GM21515 (cell line): ENCODE results near the gene NHLH1.

ENCODE experiments used
- ATAC-seq: cut with Tn5 transposase; IDR thresholded peaks from one replicate; pipeline ENCODE4 v1.9.1; 2021; ENCODE audit not compliant: unreplicated experiment

Gene NHLH1

DNA sequence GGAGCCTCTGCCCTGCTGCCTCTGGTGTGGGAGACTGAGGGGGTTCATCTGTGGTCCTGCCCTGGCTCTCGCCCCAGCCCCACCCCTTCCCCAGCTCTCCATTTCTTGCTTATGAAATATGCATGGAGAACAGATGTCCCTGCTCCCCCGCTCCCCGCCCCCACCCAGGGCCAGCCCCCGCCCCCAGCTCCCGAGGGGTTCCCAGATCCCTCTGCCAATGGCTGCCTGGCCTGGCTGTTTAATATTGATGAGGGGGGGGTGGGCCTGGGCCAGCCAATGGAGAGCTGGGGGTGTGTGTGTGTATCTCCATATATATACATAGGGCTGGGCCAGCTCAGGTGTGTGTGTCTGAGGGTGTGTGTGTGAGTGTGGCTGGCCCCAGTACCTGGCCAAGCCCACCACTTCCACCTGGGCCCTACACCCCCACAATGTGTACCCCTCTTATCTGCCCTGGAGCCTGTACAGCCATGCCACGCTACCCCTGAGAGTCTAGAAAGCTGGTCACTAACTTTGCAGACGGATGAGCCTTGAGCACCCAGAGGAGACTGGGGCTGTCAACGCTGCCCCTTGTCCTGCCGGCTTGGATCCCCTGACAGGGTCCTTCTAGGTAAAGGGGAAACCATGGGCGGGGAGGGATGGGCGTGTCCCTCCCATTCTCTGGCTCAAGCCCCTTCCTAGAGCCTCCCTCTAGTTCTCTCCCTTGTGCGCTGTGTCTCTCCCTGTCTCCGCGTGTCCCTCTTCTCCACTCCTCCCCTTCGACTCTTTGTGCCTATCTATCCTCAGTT lies at the start of gene NHLH1:
NHLH1 (plus strand) TSS at position 341 of the 785 bp plus-strand sequence. CDS start 3,661 bp downstream, outside the sequence.
- no peak for ATAC-seq

DNA sequence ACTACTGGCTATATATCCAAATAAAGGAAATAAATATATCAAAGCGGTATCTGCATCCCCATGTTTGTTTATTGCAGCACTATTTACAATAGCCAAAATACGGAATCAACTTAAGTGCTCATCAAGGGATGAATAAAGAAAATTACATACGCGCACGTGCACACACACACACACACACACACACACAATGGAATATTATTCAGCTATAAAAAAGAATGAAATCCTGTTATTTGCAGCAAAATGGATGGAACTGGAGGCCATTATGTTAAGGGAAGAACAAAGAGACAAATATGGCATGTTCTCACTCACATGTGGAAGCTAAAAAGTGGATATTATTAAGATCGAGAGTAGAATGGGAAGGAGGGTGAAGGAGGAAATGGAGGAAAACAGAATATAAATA lies 44.0 kb upstream of the NHLH1 start:
- no peak for ATAC-seq

DNA sequence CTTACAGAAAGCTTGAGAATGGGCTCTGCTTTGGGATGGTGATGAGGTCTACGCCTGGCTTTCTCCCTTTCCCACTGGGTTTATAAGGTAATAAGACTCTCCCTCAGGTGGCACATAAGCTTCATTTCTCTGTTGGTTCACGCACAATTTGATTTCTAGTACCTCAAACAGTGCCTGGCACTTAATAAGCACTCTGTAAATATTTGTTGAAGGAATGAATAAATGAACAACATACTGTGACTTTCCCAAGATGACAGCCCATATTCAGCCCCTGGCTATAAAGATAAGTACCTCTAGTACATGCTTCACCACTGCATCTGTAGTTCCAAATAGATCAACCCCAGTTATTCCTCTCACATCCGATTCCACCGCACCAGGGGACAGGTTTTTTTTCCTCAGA lies 41.6 kb upstream of the NHLH1 start:
- ATAC-seq: no peak

DNA sequence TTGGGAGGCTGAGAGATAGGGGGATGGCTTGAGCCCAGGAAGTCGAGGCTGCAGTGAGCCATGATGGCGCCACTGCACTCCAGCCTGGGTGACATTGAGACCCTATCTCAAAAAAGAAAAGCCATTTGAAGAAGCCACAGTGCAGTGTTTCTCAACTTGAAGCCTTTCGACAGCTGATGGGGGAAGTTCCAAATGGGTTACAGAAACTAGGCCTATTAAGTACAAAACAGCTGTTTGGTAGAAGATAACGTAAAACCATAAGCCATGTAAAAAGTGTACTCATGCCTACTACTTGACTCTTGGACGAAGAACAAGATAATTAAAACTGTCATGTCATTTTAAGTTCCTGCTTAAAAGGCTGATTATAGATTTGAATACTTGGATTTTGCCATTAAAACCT lies 40.5 kb upstream of the NHLH1 start:
- ATAC-seq: no peak

DNA sequence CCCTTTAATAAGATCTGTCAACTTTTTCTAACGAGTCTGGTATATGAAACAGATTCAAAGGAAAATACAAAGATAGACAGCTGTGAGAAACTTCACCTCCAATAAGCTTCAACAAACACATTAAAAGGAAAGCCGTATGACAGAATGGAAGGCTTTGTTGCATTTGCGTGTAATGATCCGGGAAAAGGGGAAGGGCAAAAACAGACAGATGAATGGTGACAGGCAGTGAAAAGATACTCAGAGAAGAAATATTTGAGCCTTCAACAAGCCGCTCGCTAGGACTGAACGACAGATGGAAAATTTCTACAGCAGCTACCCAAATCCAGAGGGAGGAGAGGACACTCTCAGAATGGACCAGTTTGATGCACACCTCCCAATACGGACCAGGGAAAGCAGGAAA lies 38.7 kb upstream of the NHLH1 start:
- ATAC-seq: no peak

DNA sequence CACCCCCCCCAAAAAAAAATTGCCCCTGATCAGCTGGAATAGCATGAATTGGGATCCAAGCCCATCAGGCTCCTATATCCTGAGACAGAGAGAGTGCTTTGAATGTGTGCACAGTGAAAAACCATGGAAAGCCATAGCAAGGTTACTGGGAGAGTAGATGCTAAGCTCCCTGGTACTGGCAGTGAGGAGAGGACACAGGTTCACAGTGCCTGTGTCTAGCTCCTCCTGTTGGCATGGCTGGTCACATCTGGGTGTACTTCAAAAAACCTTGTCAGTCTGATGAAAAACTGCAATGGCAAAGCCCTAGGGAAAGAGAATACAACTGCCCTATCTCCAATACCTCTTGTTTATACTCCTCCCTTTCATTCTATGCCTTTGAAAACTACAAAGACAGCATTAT lies 36.8 kb upstream of the NHLH1 start:
- no peak for ATAC-seq

DNA sequence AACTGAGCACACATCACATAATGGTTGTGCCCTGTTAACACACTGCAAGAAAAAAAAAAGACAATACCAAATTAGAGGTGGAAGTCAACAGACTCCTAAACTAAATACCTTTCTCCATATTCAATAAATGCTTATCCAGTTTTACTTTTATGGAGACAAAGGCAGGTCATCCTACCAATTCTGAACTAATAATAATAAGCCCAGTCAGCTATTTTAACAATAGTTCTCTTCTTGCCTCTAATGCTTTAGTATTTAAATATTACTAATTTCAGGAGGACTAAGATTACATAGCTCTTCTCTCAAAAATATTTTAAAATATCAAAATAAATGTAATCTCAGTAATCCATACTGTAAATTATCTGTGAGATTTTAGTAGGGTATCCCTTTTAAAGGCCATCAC lies 34.4 kb upstream of the NHLH1 start:
- ATAC-seq: no peak

DNA sequence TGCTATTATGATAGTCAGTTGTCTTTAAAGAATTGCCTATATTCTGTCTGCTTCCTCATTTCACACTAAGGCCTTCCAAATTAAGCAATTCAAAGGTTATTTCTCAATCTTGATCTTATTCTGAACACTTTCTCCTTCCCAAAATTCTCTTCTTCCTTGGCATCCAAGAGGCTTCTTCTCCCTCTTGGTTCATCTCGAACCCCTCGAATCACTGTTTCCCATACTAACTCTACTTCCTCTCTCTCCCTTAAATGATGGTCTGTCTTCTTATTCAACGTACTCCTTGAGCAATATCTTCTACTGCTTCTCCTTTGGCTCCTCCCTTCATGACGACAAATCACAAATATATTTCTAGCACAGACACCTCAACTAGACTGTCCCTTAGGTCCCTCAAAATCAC lies 28.3 kb upstream of the NHLH1 start:
- no peak for ATAC-seq

DNA sequence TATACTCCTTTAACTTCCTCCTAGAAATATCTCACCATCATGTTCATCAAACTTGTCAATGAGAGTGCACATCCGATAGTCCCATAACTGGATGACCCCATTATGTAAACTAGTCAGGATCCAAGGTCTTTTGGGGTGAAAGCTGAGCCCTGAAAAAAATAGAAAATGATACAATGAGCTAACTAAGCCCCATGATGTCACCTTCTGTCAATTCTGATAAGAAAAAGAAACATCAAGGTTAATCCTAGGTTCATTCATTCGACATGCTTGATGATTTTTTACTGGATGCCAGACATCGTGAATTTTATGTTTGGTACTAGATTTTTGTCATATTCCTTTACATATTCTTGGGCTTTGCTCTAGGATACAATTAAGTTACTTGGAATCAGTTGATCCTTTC lies 26.7 kb upstream of the NHLH1 start:
- no peak for ATAC-seq

DNA sequence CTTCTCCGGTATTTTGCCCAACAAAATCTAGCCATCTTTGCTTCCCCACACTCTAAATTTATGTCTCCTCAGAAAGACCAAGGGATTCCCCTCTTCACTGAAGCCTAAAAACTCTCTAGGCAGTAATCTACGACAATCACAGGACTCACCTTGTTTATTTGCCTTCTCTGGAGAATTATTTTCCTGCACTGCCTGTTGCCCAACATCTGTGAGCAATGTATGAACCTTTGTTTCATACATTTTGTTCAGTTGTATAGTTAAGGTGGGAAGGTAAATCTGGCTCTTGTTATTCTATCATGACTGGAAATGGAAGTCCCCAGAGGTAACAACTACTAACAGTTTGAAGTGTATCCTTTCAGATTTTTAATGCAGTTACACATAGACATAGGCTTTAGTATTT lies 26.0 kb upstream of the NHLH1 start:
- no peak for ATAC-seq

DNA sequence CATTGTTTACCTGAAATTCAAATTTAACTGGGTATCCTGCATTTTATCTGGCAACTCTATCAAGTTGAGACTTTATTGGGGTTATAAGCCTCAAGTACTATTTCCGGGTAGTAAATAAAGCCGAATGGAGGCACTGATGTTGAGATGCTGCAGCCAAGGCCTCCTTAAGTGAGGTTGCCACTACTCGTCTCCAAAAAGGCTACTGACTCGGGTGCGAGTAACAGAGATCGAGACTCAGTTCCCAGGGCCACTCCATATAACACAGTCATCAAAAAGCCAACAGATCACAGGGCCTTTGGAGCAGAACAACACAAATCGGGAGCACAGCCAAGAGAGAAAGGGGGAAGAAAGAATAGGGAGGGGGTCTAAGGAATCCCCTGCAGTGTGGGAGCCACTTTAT lies 24.3 kb upstream of the NHLH1 start:
- ATAC-seq: no peak

DNA sequence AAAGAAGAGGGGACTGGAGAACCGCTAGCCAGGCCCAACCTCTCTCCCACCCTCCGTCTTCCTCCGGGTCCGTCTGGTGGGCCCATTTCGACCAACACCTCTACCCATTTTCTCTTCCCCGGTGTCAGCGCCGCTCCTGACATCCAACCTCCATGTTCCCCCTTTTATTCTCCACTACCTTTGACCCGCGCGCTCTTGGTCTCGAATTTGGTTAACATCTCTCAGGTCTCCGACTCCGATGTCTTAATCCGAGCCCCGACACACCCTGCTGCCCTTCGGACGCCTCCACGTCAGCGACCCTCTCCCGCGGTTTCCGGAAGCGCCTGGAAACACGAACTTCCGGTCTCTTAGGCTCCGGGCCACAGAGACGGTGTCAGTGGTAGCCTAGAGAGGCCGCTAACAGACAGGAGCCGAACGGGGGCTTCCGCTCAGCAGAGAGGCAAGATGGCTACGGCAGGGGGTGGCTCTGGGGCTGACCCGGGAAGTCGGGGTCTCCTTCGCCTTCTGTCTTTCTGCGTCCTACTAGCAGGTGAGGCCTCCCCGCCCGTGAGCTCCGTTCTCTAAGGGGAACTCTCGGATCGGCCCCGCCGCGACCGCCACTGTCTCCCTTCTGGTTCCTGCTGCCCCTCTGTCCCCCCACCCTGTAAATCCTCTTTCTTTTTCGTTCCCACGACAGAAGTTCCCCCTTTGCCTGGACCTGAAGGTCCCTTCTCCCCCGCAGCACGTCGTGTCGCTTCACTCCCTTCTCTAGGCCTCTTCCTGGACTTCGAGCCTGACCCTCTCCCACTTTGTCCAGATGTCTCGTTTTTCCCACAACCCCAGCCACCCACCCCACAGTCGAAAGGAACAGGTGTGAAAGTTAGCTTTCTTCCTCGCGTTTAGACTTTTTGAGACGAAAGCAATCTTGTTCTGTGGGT lies 23.7 kb upstream of the NHLH1 start, which contains the start of the genes COPA and NCSTN:
COPA (minus strand) TSS at position 298 of the 917 bp plus-strand sequence; CDS start at position 218, 80 bp downstream.
NCSTN (plus strand) TSS at position 431 of the 917 bp plus-strand sequence; CDS start at position 445, 14 bp downstream.
- peak; percentile 91 for ATAC-seq

DNA sequence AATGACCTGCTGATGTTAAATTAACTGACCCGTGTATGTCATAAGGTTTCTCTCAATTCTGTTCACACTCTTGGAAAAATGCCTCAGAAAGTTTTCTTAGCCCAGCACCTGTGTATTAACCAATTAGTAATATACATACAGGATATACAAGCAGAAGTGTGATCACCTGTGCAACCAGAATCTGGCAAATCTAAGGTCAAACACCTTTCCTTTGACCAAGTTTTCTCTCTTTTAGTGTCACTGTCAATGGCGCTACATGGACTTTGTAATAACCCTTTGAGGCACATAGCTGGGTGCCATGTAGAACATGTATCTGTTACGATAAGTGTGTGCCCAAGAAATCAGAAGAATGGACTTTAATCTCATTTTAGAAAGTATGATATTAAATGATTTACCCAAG lies 22.6 kb upstream of the NHLH1 start:
- ATAC-seq: no peak

DNA sequence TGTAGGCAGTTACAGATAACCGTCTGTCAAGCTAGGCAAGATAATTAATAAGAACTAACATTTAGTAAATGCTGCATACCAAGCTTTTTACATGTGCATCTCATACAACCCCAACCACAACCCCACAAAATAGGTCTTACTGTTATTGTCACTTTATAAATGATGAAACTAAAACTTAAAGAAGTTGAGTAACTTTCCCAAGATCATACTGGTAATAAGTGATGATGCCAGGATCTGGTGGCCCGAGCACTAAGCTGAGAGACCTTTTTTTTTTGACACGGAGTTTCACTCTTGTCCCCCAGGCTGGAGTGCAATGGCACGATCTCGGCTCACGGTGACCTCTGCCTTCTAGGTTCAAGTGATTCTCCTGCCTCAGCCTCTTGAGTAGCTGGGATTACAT lies 21.9 kb upstream of the NHLH1 start:
- no peak for ATAC-seq

DNA sequence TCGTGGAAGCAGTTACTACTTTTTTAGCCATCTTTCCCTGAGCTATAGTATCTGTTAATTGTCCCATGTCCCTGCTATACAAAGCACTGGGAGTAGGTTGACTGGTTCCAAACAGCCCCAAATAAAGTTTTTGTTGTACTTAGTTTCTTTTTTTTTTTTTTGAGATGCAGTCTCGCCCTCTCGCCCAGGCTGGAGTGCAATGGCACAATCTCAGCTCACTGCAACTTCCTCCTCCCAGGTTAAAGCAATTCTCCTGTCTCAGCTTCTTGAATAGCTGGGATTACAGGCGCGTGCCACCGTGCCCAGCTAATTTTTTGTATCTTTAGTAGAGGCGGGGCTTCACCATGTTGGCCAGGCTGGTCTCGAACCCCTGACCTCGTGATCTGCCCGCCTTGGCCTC lies 20.4 kb upstream of the NHLH1 start:
- ATAC-seq: no peak

DNA sequence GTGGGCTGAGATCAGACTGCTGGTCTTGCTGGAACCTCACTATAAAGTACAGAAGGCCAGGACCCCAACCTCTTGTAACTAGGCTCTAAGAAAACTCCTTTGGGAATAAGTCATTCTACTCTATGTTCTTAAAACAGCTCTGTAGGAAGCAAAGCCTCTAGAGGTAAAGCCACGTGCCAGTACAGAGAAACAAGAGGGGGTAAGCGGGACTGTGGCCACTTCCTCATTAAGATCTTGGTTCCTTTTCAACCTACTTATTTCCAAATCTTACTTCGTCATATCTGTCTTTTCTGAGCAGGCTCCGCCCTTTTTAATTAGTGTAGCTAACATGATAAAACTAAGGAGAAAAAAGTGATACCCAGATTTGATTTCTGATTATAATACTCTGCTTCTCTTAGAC lies 19.9 kb upstream of the NHLH1 start:
- no peak for ATAC-seq

DNA sequence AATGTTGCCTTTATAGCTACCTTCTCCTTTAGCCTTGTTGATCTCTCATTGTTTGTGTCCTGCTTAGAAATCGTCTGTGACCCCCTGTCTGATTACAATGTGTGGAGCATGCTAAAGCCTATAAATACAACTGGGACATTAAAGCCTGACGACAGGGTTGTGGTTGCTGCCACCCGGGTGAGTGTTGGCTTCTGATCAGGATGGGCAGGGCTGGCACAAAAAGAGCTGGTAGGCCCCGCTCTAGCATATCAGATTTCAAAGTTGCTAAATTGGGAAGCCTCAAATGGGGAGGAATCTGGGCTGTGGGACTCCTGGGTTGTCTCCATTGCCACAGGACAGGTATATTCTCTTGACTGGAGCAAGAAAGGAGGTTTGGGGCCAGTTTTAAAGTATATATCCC lies 15.2 kb upstream of the NHLH1 start:
- no peak for ATAC-seq

DNA sequence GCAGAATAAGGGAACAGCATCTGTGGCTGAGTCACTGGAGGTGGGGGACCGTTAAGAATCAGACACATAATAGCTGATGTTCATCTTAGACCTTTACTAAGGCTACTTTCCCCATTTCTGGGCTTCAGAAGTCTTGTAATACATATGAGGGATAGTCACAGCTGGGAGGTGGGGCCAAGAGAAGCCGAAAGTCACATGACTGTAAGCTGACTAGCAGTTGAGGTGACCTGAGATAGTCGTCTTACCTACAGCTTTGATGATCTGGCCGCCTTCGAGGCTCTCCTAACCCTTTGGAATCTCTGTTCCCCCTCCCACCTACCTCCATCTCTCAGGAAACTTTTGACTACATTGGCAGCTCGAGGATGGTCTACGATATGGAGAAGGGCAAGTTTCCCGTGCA lies 14.3 kb upstream of the NHLH1 start:
- ATAC-seq: no peak

DNA sequence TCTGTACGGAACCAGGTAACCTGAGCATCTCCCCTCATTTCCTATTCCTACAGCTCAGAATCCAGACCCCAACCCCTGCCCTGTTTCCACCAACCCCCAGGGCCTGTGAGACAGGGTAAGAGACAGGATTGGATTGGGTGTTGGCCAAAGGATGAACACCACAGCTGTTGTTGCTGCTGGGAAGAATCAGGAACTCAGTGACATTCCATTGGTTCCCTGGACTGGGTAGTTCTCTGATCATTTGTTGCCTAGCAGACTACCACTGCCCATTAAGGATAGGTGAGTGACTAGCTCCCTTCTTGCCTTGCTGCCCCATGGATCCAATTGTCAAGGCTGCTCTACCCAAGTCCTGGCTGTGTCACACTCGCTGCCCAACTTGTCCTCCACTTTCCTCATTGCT lies 13.6 kb upstream of the NHLH1 start:
- ATAC-seq: no peak

DNA sequence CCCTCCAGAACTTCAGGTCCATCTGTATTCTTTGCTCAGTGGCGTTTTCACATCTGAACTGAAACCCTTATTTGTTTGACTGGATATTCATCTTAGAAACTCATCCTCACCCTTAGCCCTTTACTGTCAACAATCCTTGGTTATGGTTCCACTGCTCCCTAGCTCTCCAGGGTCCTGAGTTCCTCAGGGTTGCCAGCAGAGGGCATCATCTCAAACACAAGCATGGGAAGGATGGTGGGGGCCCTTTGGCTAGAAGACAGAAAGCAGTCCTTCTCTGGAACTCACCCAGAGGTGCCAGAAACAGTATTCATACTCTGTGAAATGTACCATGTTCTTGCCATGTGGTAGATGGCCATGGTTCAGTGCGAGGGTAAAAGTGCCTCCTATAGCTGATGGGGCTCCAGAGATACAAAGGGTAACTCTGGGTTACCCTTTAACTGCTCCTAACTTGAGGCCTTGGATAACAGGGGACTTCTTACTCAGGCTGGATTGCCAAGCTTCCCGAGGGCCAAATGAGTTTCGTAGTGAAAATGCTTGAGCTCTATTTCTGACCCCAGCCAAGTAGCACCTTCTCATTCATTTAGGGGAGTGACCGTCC lies 12.4 kb upstream of the NHLH1 start:
- no peak for ATAC-seq

DNA sequence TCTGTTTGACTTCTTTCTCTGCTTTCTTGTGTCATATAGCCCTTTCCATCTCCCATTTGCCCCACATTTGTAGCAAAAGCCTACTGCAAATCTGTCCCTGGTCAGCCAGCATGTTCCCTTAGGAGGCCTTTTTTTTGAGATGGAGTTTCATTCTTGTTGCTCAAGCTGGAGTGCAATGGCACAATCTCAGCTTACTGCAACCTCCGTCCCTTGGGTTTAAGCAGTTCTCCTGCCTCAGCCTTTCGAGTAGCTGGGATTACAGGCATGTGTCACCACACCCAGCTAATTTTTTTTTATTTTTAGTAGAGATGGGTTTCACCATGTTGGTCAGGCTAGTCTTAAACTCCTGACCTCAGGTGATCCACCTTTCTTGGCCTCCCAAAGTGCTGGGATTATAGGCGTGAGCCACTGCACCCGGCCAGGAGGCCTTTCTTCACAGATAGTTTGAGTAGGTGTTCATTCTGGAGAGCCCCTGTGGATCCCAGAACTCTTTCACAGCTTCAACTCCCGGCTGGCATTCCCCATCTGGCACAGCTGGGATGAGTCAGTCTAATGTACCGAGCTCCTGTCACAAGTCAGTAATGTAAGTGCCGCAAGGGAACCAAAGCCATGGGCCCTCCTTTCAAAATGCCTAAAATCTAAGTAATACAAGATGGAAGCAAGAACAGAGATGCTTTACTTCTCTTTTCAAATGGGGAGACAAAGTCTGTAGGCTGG lies 9.4 kb upstream of the NHLH1 start:
- ATAC-seq: no peak
